SJCRH30 (cell line): ENCODE measurements around the gene KIF25. TPM values are rescaled to one million over a fixed set of nuclear protein-coding genes. Genes with fewer than 3 reads are reported as not detected.

Experiments used
- DNase-seq, 2 experiments: peaks; one replicate each; pipeline ENCODE4 v3.0.0-alpha.2; 2015 to 2020
- H3K27ac ChIP-seq: fragments of 250-450 bp; sonication (Bioruptor Pico); 2 replicates; pipeline ENCODE4 v1.5.1; 2020; ENCODE audit warnings: mild to moderate bottlenecking, moderate library complexity
- H3K27me3 ChIP-seq: fragments of 250-450 bp; sonication (Bioruptor Pico); 2 replicates; pipeline ENCODE4 v1.5.1; 2020; ENCODE audit warnings: mild to moderate bottlenecking, moderate library complexity
- H3K36me3 ChIP-seq: fragments of 250-450 bp; sonication (Bioruptor Pico); 2 replicates; pipeline ENCODE4 v1.5.1; 2020; ENCODE audit warnings: mild to moderate bottlenecking, moderate library complexity
- H3K4me1 ChIP-seq: fragments of 250-450 bp; sonication (Bioruptor Pico); 2 replicates; pipeline ENCODE4 v1.5.1; 2020; ENCODE audit warnings: mild to moderate bottlenecking, moderate library complexity
- H3K4me3 ChIP-seq: fragments of 250-450 bp; sonication (Bioruptor Pico); 2 replicates; pipeline ENCODE4 v1.5.1; 2020; ENCODE audit warnings: mild to moderate bottlenecking, moderate library complexity
- H3K9me3 ChIP-seq: fragments of 250-450 bp; sonication (Bioruptor Pico); replicated peaks from 2 replicates; pipeline ENCODE4 v1.5.1; 2020; ENCODE audit warnings: mild to moderate bottlenecking, moderate library complexity
- total RNA-seq: library from RNA; depleted of rRNA; stranded (reverse); fragments of >200 nt; shearing (Covaris generic); gene quantifications from 2 replicates; pipeline ENCODE4 v1.2.3, GENCODE V29; 2014; rRNA removed

KIF25 gene
- total RNA-seq = 0.51 TPM in 1 of 2 replicates, not detected in the other

- H3K9me3 ChIP-seq = no peaks in the 10 kb centered on the region
- H3K4me1 ChIP-seq = no peaks in the 10 kb centered on the region
- no peak within 1 kb of the TSS for H3K27ac ChIP-seq
- no peaks in the 10 kb centered on the region for H3K36me3 ChIP-seq
- no peak for DNase-seq
- no peak within 1 kb of the TSS for H3K4me3 ChIP-seq
- no peaks in the 10 kb centered on the region for H3K27me3 ChIP-seq
Measured at GRCh38 chr6:167997642-167998041, at the start of gene KIF25. Gene KIF25 (plus strand): TSS chr6:167997671. CDS start chr6:168029586, 31,915 bp downstream.

GRCh38 chr6:167947716-167948115, 49.8 kb upstream of the KIF25 start:
- no peaks in the 10 kb centered on the region for H3K9me3 ChIP-seq
- no peak overlapping the region for H3K4me3 ChIP-seq
- no peak for DNase-seq
- H3K4me1 ChIP-seq = no peaks in the 10 kb centered on the region
- H3K36me3 ChIP-seq = peaks cover 34% of the 10 kb centered on the region
- H3K27me3 ChIP-seq = no peaks in the 10 kb centered on the region
- no peak overlapping the region for H3K27ac ChIP-seq

- no peaks in the 10 kb centered on the region for H3K9me3 ChIP-seq
- no peak overlapping the region for H3K4me3 ChIP-seq
- H3K36me3 ChIP-seq = peaks cover 34% of the 10 kb centered on the region
- H3K4me1 ChIP-seq = no peaks in the 10 kb centered on the region
- H3K27me3 ChIP-seq = no peaks in the 10 kb centered on the region
- H3K27ac ChIP-seq = no peak overlapping the region
- DNase-seq = no peak
Measured at GRCh38 chr6:167948716-167949115, 48.8 kb upstream of the KIF25 start.

GRCh38 chr6:167949121-167949684, 48.3 kb upstream of the KIF25 start:
- no peaks in the 10 kb centered on the region for H3K9me3 ChIP-seq
- H3K27ac ChIP-seq = no peak overlapping the region
- no peak for DNase-seq
- H3K36me3 ChIP-seq = peaks cover 29% of the 10 kb centered on the region
- no peaks in the 10 kb centered on the region for H3K4me1 ChIP-seq
- no peaks in the 10 kb centered on the region for H3K27me3 ChIP-seq
- H3K4me3 ChIP-seq = no peak overlapping the region

GRCh38 chr6:167951781-167952511, 45.5 kb upstream of the KIF25 start:
- no peaks in the 10 kb centered on the region for H3K9me3 ChIP-seq
- H3K4me1 ChIP-seq = no peaks in the 10 kb centered on the region
- no peaks in the 10 kb centered on the region for H3K27me3 ChIP-seq
- no peak overlapping the region for H3K27ac ChIP-seq
- H3K36me3 ChIP-seq = peaks cover 17% of the 10 kb centered on the region
- H3K4me3 ChIP-seq = no peak overlapping the region
- DNase-seq = no peak

GRCh38 chr6:167952512-167952859, 45.0 kb upstream of the KIF25 start:
- Histone ChIP-seq H3K27ac (no peak overlapping the region), H3K4me1 (no peaks in the 10 kb centered on the region), H3K27me3 (no peaks in the 10 kb centered on the region), H3K4me3 (no peak overlapping the region), H3K36me3 (peaks cover 17% of the 10 kb centered on the region), H3K9me3 (no peaks in the 10 kb centered on the region)
- no peak for DNase-seq

- no peak for DNase-seq
- no peaks in the 10 kb centered on the region for H3K4me1 ChIP-seq
- H3K9me3 ChIP-seq = no peaks in the 10 kb centered on the region
- H3K36me3 ChIP-seq = peaks cover 10% of the 10 kb centered on the region
- no peak overlapping the region for H3K4me3 ChIP-seq
- H3K27ac ChIP-seq = no peak overlapping the region
- H3K27me3 ChIP-seq = no peaks in the 10 kb centered on the region
Measured at GRCh38 chr6:167953551-167953950, 43.9 kb upstream of the KIF25 start.

GRCh38 chr6:167954151-167954550, 43.3 kb upstream of the KIF25 start:
- no peak overlapping the region for H3K4me3 ChIP-seq
- no peaks in the 10 kb centered on the region for H3K9me3 ChIP-seq
- H3K27ac ChIP-seq = no peak overlapping the region
- no peaks in the 10 kb centered on the region for H3K27me3 ChIP-seq
- no peaks in the 10 kb centered on the region for H3K4me1 ChIP-seq
- no peak for DNase-seq
- H3K36me3 ChIP-seq = peaks cover 9% of the 10 kb centered on the region

- Histone ChIP-seq H3K9me3 (no peaks in the 10 kb centered on the region), H3K4me1 (no peaks in the 10 kb centered on the region), H3K4me3 (no peak overlapping the region), H3K36me3 (no peaks in the 10 kb centered on the region; the same call in none of the 2 replicates), H3K27ac (no peak overlapping the region), H3K27me3 (no peaks in the 10 kb centered on the region)
- no peak for DNase-seq
Measured at GRCh38 chr6:167956491-167956890, 41.0 kb upstream of the KIF25 start.

- Histone ChIP-seq H3K4me3 (no peak overlapping the region), H3K27ac (no peak overlapping the region), H3K36me3 (no peaks in the 10 kb centered on the region; the same call in none of the 2 replicates), H3K27me3 (no peaks in the 10 kb centered on the region), H3K9me3 (no peaks in the 10 kb centered on the region), H3K4me1 (no peaks in the 10 kb centered on the region)
- no peak for DNase-seq
Measured at GRCh38 chr6:167956983-167957492, 40.4 kb upstream of the KIF25 start.

- no peak for DNase-seq
- Histone ChIP-seq H3K4me3 (no peak overlapping the region), H3K9me3 (no peaks in the 10 kb centered on the region)
Measured at GRCh38 chr6:167957626-167958025, 39.8 kb upstream of the KIF25 start.

GRCh38 chr6:167960579-167960978, 36.9 kb upstream of the KIF25 start:
- Histone ChIP-seq H3K4me3 (no peak overlapping the region), H3K4me1 (no peaks in the 10 kb centered on the region), H3K27me3 (no peaks in the 10 kb centered on the region), H3K36me3 (0 out of 2 replicates have a peak, but pooled peaks cover 3% of the 10 kb centered on the region), H3K9me3 (no peaks in the 10 kb centered on the region), H3K27ac (no peak overlapping the region)
- DNase-seq = no peak

More at GRCh38 chr6:167957626-167958025, 39.8 kb upstream of the KIF25 start:
- Histone ChIP-seq H3K36me3 (no peaks in the 10 kb centered on the region; the same call in 1 of the 2 replicates), H3K4me1 (no peaks in the 10 kb centered on the region), H3K27me3 (no peaks in the 10 kb centered on the region), H3K27ac (no peak overlapping the region)

- no peaks in the 10 kb centered on the region for H3K27me3 ChIP-seq
Measured at GRCh38 chr6:167962711-167963110, 34.8 kb upstream of the KIF25 start.

GRCh38 chr6:167963589-167964057, 33.8 kb upstream of the KIF25 start:
- Histone ChIP-seq H3K9me3 (no peaks in the 10 kb centered on the region), H3K27me3 (no peaks in the 10 kb centered on the region), H3K36me3 (peaks cover 5% of the 10 kb centered on the region; the same call in 1 of the 2 replicates), H3K4me3 (no peak overlapping the region), H3K27ac (no peak overlapping the region), H3K4me1 (no peaks in the 10 kb centered on the region)
- no peak for DNase-seq

More at GRCh38 chr6:167962711-167963110, 34.8 kb upstream of the KIF25 start:
- Histone ChIP-seq H3K36me3 (0 out of 2 replicates have a peak, but pooled peaks cover 5% of the 10 kb centered on the region), H3K9me3 (no peaks in the 10 kb centered on the region), H3K27ac (no peak overlapping the region), H3K4me3 (no peak overlapping the region), H3K4me1 (no peaks in the 10 kb centered on the region)
- no peak for DNase-seq
